K562 (cell line): ENCODE results near the gene C1orf116. TPM values are rescaled to one million over a fixed set of nuclear protein-coding genes. Genes with fewer than 3 reads are reported as not detected.

Experiments
- ASH1L ChIP-seq: fragments of 450-650 bp; IDR thresholded peaks from 2 replicates; pipeline ENCODE4 v1.6.1; 2018; ENCODE audit warnings: borderline replicate concordance, mild to moderate bottlenecking, low read depth; ENCODE audit not compliant: partially characterized antibody
- CAMTA2 ChIP-seq: fragments of 250-450 bp; sonication (Bioruptor Pico); conservative IDR thresholded peaks from 2 replicates; pipeline ENCODE4 v1.5.1; 2022
- CCAR2 ChIP-seq: fragments of 200-400 bp; formaldehyde crosslinking; IDR thresholded peaks from 2 replicates; pipeline ENCODE4 v1.6.1; 2017; ENCODE audit warnings: mild to moderate bottlenecking, low read depth, low read length
- E2F8 ChIP-seq: fragments of 450-650 bp; IDR thresholded peaks from 2 replicates; pipeline ENCODE4 v1.7.1; 2018; ENCODE audit warnings: mild to moderate bottlenecking, low read depth; ENCODE audit not compliant: partially characterized antibody
- EHMT2 ChIP-seq: fragments of 450-650 bp; IDR thresholded peaks from 2 replicates; pipeline ENCODE4 v1.6.1; 2018; ENCODE audit warnings: antibody characterized with exemption
- HDAC8 ChIP-seq: fragments of 450-650 bp; IDR thresholded peaks from 2 replicates; pipeline ENCODE4 v1.6.1; 2016; ENCODE audit warnings: mild to moderate bottlenecking, missing genetic modification characterization, moderate library complexity, missing compliant biosample characterization
- MCM2 ChIP-seq: fragments of 450-650 bp; IDR thresholded peaks from 2 replicates; pipeline ENCODE4 v1.6.1; 2017; ENCODE audit warnings: low read depth, mild to moderate bottlenecking
- RAD21 ChIP-seq, 2 experiments: fragments of 250-450 bp in 1 of 2; fragments of 450-650 bp in 1 of 2; sonication (Bioruptor Pico) in 1 of 2; formaldehyde crosslinking in 1 of 2; IDR thresholded peaks in 1 of 2; conservative IDR thresholded peaks in 1 of 2; 2 replicates each; pipeline versions ENCODE4 v1.4.0 to v1.8.0; 2020 to 2022; ENCODE audit warnings: mild to moderate bottlenecking in 2 of 2, moderate library complexity in 1 of 2
- RB1 ChIP-seq: fragments of 450-650 bp; IDR thresholded peaks from 2 replicates; pipeline ENCODE4 v1.6.1; 2017; ENCODE audit warnings: low read depth, mild to moderate bottlenecking
- RBM34 ChIP-seq: fragments of 200-400 bp; formaldehyde crosslinking; IDR thresholded peaks from 2 replicates; pipeline ENCODE4 v1.6.1; 2018; ENCODE audit warnings: low read length, borderline replicate concordance; ENCODE audit not compliant: insufficient read depth
- SIN3A ChIP-seq, 2 experiments: fragments of 150-350 bp in 1 of 2; IDR thresholded peaks; 2 replicates each; pipeline ENCODE4 v1.6.1; 2011 to 2016; ENCODE audit warnings: borderline replicate concordance in 2 of 2, low read depth in 2 of 2, low read length in 2 of 2, mild to moderate bottlenecking in 2 of 2, moderate library complexity in 2 of 2; ENCODE audit not compliant: control insufficient read depth in 1 of 2
- SREBF2 ChIP-seq: sonication (generic); formaldehyde crosslinking; IDR thresholded peaks from 2 replicates; pipeline ENCODE4 v1.4.0; 2020; ENCODE audit warnings: mild to moderate bottlenecking, missing genetic modification reagents
- ZNF311 ChIP-seq: fragments of 250-450 bp; sonication (Bioruptor Pico); IDR thresholded peaks from 2 replicates; pipeline ENCODE4 v1.4.0; 2020; ENCODE audit warnings: mild to moderate bottlenecking, moderate library complexity
- ZNF324 ChIP-seq: fragments of 250-450 bp; sonication (Bioruptor Pico); IDR thresholded peaks from 2 replicates; pipeline ENCODE4 v1.4.0; 2020; ENCODE audit warnings: mild to moderate bottlenecking
- ZNF589 ChIP-seq: fragments of 200-800 bp; sonication (Bioruptor generic); IDR thresholded peaks from 2 replicates; pipeline ENCODE4 v1.6.1; 2016; ENCODE audit warnings: low read depth, missing genetic modification characterization, missing compliant biosample characterization
- ZNF766 ChIP-seq: fragments of 200-800 bp; sonication (Bioruptor generic); conservative IDR thresholded peaks from 2 replicates; pipeline ENCODE4 v1.6.1; 2016; ENCODE audit warnings: missing genetic modification characterization, missing compliant biosample characterization
- polyA plus RNA-seq, 8 experiments: library from polyadenylated mRNA; depleted of rRNA in 4 of 8; stranded (reverse) in 5 of 8; unstranded in 3 of 8; fragments of >200 nt; fragmentation: Nextera tagmentation in 2 of 8; fragmentation: Illumina TruSeq in 1 of 8; extraction: Ambion mirVana in 2 of 8; extraction: Trizol in 1 of 8; gene quantifications; 2 replicates each; pipeline versions ENCODE4 v1.2.1 to v1.2.3, GENCODE V29; 2011 to 2014; ENCODE audit warnings: inconsistent platforms in 1 of 8, missing spikeins in 1 of 8
- total RNA-seq, 7 experiments: library from RNA; depleted of rRNA in 6 of 7; stranded (reverse); fragments of >200 nt in 6 of 7; fragmentation: Illumina TruSeq in 2 of 7; extraction: Trizol in 2 of 7; gene quantifications; 2 replicates each; pipeline versions ENCODE4 v1.2.1 to v1.2.3, GENCODE V29; 2011 to 2021; ENCODE audit warnings: low replicate concordance in 1 of 7
- TF ChIP-seq, protein P1 (sequence below): fragments of 250-450 bp; sonication (Bioruptor Pico); IDR thresholded peaks from 2 replicates; pipeline ENCODE4 v1.8.0; 2021; ENCODE audit warnings: mild to moderate bottlenecking, moderate library complexity
- TF ChIP-seq, protein P2 (sequence below): conservative IDR thresholded peaks from 2 replicates; pipeline ENCODE4 v1.6.1; 2011; ENCODE audit warnings: low read depth, mild to moderate bottlenecking, low read length; ENCODE audit not compliant: control insufficient read depth
- TF ChIP-seq, protein P3 (sequence below), 3 experiments: fragments of 200-800 bp in 1 of 3; sonication (Bioruptor generic) in 1 of 3; sonication (generic) in 1 of 3; formaldehyde crosslinking in 1 of 3; IDR thresholded peaks; 2 replicates each; pipeline versions ENCODE4 v1.6.1 to v1.8.0; 2016 to 2022; ENCODE audit warnings: mild to moderate bottlenecking in 2 of 3, missing compliant biosample characterization in 2 of 3, missing genetic modification characterization in 2 of 3, missing genetic modification reagents in 1 of 3

C1orf116 gene
- total and polyA plus RNA-seq, 9 of the 15 experiments (the other 6 are each of a cell fraction or from before 2014, with no cell fraction given), result 0.62 to 3.0 (median 0.95) TPM

- TF ChIP-seq, protein P1, sequence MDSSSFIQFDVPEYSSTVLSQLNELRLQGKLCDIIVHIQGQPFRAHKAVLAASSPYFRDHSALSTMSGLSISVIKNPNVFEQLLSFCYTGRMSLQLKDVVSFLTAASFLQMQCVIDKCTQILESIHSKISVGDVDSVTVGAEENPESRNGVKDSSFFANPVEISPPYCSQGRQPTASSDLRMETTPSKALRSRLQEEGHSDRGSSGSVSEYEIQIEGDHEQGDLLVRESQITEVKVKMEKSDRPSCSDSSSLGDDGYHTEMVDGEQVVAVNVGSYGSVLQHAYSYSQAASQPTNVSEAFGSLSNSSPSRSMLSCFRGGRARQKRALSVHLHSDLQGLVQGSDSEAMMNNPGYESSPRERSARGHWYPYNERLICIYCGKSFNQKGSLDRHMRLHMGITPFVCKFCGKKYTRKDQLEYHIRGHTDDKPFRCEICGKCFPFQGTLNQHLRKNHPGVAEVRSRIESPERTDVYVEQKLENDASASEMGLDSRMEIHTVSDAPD (CRISPR knock-in tag), result peak; percentile 82; the same call in 1 of the 2 replicates
- TF ChIP-seq CAMTA2 (CRISPR knock-in tag) (peak; percentile 96), EHMT2 (peak; percentile 73; the same call in 1 of the 2 replicates), MCM2 (no peak), SREBF2 (CRISPR knock-in tag) (peak; percentile 71; the same call in 1 of the 2 replicates), ZNF311 (CRISPR knock-in tag) (peak; percentile 99), ASH1L (peak; percentile 27), CCAR2 (0 out of 2 replicates have a peak, but pooled peaks have one; percentile 91), RAD21 (CRISPR knock-in tag; conservative IDR thresholded peaks at IDR 0.05 in 1 of 2, IDR thresholded peaks at IDR 0.05 in 1 of 2) (peak; percentile 47 to 52), ZNF324 (peak; percentile 87), RB1 (peak; percentile 16), RBM34 (no peak), HDAC8 (tag) (peak; percentile 89), SIN3A (IDR thresholded peaks at IDR 0.05; ENCODE audit: borderline replicate concordance in 2 of 2, control insufficient read depth in 1 of 2, low read depth in 2 of 2, low read length in 2 of 2) (peak; percentile 38 to 85; a peak in 2 of 4 replicates), ZNF589 (CRISPR knock-in tag) (peak; percentile 99), E2F8 (peak; percentile 61), ZNF766 (peak; percentile 100)
- TF ChIP-seq, protein P2, sequence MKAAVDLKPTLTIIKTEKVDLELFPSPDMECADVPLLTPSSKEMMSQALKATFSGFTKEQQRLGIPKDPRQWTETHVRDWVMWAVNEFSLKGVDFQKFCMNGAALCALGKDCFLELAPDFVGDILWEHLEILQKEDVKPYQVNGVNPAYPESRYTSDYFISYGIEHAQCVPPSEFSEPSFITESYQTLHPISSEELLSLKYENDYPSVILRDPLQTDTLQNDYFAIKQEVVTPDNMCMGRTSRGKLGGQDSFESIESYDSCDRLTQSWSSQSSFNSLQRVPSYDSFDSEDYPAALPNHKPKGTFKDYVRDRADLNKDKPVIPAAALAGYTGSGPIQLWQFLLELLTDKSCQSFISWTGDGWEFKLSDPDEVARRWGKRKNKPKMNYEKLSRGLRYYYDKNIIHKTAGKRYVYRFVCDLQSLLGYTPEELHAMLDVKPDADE, result peak; percentile 95
- TF ChIP-seq, protein P3, sequence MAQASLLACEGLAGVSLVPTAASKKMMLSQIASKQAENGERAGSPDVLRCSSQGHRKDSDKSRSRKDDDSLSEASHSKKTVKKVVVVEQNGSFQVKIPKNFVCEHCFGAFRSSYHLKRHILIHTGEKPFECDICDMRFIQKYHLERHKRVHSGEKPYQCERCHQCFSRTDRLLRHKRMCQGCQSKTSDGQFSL (CRISPR knock-in tag; IDR thresholded peaks at IDR 0.05), result no peak
- TF ChIP-seq, protein P3 (tag; IDR thresholded peaks at IDR 0.05), result peak in 1 of 2 experiments; percentile 96; a peak in 3 of 4 replicates
Measured at GRCh38 chr1:207024202-207025145, 8.1 kb downstream of the C1orf116 start (continued).
